HG03045 (cell line): ENCODE results near the gene CX3CL1.
"Not testable (repeated sequence)": the region's sequence is repeated elsewhere in the genome, so short reads cannot be mapped to it uniquely, and the experiment has no call there.

Source experiments
- ATAC-seq: cut with Tn5 transposase; IDR thresholded peaks from one replicate; pipeline ENCODE4 v1.9.1; 2021; ENCODE audit warnings: mild to moderate bottlenecking, moderate library complexity; ENCODE audit not compliant: unreplicated experiment

Gene CX3CL1

DNA sequence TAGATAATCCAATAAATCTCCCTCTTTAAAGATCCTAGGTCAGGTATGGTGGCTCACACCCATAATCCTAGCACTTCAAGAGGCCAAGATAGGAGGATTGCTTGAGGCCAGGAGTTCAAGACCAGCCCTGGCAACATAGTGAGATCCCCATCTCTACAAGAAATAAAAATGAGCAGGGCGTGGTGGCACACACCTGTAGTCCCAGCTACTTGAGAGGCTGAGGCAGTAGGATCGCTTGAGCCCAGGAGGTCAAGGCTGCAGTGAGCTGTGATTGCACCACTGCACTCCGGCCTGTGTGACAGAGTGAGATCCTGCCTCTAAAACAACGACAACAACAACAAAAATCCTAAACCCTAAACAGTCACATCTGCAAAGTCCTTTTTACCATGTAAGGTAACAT, 15.7 kb upstream of the CX3CL1 start:
- ATAC-seq, result no peak

- ATAC-seq, result peak; percentile 32
These were observed 14.8 kb upstream of the CX3CL1 start for GRCh38 chr16:57357330-57358085.

- ATAC-seq, result peak; percentile 17
These were observed 14.2 kb upstream of the CX3CL1 start for GRCh38 chr16:57358086-57358420.

- peak; percentile 42 for ATAC-seq
These were observed 13.7 kb upstream of the CX3CL1 start, which contains the start of gene CCL22 for GRCh38 chr16:57358527-57359095. Gene CCL22 (plus strand): TSS chr16:57358783. CDS start chr16:57358817, 34 bp downstream.

DNA sequence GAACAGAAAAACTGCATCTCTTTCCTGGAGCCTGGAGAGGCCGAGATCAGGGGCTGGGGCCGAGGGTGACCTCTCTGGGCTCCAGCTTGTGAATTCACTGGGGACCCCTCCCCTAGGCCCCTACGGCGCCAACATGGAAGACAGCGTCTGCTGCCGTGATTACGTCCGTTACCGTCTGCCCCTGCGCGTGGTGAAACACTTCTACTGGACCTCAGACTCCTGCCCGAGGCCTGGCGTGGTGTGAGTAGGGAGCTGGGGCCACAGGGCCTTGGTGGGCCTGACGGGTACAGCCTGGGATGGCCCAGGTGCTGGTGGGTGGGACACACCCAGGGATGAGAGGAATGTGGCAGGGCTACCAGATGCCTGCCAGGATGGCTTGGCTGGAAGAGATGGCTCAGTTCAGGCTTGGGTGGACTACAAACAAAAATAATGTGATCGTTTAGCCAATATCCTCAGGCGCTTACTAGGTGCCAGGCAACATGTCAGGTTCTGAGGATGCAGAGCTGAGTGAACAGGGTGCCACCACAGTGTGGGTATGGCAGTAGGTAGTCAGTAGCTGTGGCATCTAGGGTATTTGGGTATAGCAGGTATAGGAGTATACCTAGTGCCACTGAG, 11.9 kb upstream of the CX3CL1 start:
- ATAC-seq, result no peak

DNA sequence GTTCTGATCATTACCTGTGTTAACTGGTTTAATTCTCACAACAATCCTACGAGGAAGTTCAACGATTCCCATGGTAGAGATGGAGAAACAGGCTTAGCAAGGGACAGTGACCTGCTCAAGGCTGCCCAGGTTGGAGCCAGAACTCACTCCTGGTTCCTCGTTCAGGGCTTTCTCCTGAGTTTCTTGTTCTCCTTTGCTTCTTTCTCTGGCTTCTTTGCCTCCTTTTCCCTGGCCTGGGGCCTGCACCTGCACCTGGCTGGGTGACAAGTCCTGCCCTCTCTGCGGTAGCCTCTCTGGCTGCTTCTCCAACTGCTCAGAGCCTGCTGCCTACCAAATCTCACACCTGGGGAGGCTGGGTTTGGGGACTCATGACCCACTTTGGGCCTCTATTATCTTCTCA, 10.9 kb upstream of the CX3CL1 start:
- no peak for ATAC-seq

DNA sequence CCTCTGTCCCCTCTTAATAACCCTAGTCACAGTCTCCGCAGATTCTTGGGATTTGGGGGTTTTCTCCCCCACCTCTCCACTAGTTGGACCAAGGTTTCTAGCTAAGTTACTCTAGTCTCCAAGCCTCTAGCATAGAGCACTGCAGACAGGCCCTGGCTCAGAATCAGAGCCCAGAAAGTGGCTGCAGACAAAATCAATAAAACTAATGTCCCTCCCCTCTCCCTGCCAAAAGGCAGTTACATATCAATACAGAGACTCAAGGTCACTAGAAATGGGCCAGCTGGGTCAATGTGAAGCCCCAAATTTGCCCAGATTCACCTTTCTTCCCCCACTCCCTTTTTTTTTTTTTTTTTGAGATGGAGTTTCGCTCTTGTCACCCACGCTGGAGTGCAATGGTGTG, 8.1 kb upstream of the CX3CL1 start:
- no peak for ATAC-seq

- no peak for ATAC-seq
These were observed 5.7 kb upstream of the CX3CL1 start for GRCh38 chr16:57366544-57367040.

GRCh38 chr16:57367116-57367752, 5.1 kb upstream of the CX3CL1 start:
- no peak for ATAC-seq

GRCh38 chr16:57371494-57372371, 557 bp upstream of the CX3CL1 start:
- ATAC-seq, result no peak

DNA sequence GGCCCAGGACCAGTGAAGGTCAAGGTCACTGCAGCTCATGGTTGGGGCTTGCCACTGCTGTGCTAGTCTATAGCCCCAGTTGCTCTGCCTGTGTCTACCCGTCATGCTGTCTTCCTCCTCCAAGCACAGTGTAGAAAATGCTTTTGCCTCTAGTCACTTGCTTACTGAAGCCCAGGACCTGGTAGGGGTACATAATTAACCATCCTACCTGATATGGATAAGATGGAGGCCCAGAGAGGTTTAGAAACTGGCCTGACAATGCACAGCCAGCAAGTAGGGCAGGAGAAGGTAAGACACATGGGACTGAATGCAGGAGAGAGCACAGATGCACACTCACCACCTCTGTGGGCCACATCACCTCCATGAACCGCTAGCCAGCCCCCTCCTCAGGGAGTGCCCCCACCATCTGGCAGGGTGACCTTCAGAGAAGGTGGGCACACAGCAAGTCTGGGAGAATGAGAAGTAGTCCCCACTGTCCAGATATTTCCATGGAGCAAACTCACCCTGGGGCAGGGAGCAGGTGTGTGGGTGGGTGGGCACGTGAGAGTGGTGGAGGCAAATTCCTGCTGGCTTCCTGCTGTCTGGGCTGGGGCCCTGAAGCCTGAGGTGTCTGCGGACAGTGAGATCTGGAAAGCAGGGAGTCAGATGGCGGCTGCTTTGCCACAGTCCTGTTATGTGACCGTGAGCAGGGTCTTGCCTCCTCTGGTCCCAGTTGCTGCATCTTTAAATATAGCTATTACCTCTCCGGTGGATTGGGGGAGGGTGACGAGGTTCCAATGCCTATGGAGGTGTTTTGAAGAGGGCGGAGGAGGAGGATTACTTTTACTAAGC, 1.0 kb downstream of the CX3CL1 start:
- no peak for ATAC-seq

DNA sequence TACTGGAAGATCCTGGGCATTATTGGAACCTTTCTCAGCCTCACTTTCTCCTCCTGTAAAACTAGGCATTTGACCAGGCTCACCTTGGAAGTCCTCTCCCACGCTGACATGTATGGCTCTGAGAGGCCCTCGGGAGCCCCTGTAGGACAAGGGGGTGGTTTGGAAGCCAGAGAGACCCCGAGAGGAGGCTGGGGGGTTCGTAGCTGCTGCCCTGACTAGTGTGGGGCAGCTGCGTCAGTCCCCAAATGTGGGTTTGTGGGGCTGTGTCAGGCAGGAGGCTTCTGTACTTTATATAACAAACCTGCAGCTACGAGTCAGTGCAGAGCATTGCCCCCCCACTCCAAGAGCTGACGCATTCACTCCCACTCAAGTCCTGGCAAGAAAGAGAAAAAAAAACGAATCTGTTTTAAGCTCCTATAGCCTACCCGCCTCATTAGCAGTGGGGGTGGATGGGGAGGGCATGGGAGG, 1.8 kb downstream of the CX3CL1 start:
- no peak for ATAC-seq

GRCh38 chr16:57374925-57375465, 2.7 kb downstream of the CX3CL1 start:
- ATAC-seq, result not testable (repeated sequence)

DNA sequence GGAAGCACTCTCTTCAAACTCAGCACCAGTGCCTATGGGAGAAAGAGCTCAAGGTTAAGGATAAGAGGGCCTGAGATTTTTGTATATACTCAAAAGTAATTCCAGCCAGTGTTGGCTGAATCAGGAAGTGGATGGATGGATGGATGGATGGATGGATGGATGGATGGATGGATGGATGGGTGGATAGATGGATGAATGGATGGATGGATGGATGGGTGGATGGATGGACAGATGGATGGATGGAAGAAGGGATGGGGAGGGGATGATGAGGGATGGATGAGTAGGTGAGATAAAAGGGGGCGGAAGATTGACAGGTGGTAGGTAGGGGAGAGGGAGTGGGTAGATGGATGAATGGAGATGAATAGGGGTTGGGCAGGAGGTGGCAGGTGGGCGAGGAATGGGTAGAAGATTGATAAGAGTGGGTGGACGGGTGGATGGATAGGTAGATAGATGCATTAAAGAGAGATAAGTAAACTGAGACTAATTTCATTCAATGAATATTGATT, 4.1 kb downstream of the CX3CL1 start:
- no peak for ATAC-seq

- peak; percentile 62 for ATAC-seq
These were observed 5.0 kb downstream of the CX3CL1 start for GRCh38 chr16:57377080-57377841.

- ATAC-seq, result no peak
These were observed 7.3 kb downstream of the CX3CL1 start for GRCh38 chr16:57379579-57379978.

DNA sequence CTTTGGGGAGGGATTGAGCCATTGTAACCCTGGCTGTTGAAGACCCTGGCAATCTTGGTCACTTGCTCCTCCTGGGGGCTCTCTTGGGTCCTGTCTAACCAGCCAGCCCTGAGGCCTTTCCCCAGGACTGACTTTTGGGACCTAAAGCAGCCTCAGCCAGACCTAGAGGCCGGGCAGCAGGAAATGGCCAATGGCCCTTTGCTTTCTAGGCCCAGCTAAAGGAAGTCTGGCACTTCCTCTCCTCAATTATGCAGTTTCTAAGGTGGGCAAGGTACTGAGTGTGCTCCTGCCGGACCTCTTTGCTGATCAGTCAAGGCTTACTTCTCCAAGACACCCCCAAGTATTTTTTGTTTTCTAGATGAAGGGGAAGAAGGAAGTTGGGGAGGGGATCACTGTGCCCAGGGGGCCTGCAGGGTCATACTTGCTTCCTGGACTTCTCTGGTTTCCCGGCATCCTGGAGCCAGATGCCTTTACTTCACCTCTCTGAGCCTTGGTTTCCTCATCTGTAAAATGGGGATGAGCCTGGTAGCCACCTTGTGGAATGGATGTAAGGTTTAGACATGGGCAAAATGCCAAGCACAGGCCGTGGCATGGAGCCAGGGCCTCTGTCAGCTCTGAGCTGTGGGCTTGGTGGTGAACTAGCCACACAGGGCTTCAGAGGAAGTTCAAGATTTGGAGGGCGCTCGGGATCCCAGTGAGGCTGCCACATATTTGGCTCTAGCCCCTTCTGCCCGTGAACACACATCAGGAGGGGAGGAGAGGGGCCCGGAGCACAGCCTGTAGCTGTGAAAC, 8.6 kb downstream of the CX3CL1 start:
- no peak for ATAC-seq
